H9 (cell line): Measurements from ENCODE around the gene NOS3. TPM values are rescaled to one million over a fixed set of nuclear protein-coding genes. Genes with fewer than 3 reads are reported as not detected.

ENCODE experiments used
- DNase-seq: peaks from one replicate; pipeline ENCODE4 v3.0.0-alpha.2; 2017
- H2AFZ ChIP-seq: one replicate; pipeline ENCODE4 v1.6.1; 2013; ENCODE audit warnings: mild to moderate bottlenecking, low read length, control low read depth, moderate library complexity
- H2AK5ac ChIP-seq: 2 replicates; pipeline ENCODE4 v1.6.1; 2013; ENCODE audit warnings: low read length, control low read depth, mixed read lengths; ENCODE audit not compliant: insufficient read length
- H2BK120ac ChIP-seq: one replicate; pipeline ENCODE4 v1.6.1; 2013; ENCODE audit warnings: low read depth, mild to moderate bottlenecking, low read length, control low read depth, inconsistent platforms; ENCODE audit not compliant: poor library complexity, severe bottlenecking
- H2BK12ac ChIP-seq: 2 replicates; pipeline ENCODE4 v1.6.1; 2013; ENCODE audit warnings: low read length, control low read depth, mixed read lengths, low read depth; ENCODE audit not compliant: insufficient read length
- H2BK15ac ChIP-seq: 2 replicates; pipeline ENCODE4 v1.6.1; 2013; ENCODE audit warnings: low read depth, low read length, control low read depth
- H2BK20ac ChIP-seq: one replicate; pipeline ENCODE4 v1.6.1; 2013; ENCODE audit warnings: low read depth, mild to moderate bottlenecking, low read length, control low read depth, inconsistent platforms; ENCODE audit not compliant: poor library complexity, severe bottlenecking
- H2BK5ac ChIP-seq: 2 replicates; pipeline ENCODE4 v1.6.1; 2013; ENCODE audit warnings: low read length, control low read depth, mixed read lengths; ENCODE audit not compliant: insufficient read length
- H3K14ac ChIP-seq: 2 replicates; pipeline ENCODE4 v1.6.1; 2013; ENCODE audit warnings: low read length, control low read depth; ENCODE audit not compliant: insufficient read depth
- H3K18ac ChIP-seq: 2 replicates; pipeline ENCODE4 v1.6.1; 2013; ENCODE audit warnings: low read depth, mild to moderate bottlenecking, mixed read lengths, low read length, control low read depth; ENCODE audit not compliant: insufficient read length
- H3K23ac ChIP-seq: 2 replicates; pipeline ENCODE4 v1.6.1; 2013; ENCODE audit warnings: low read length, control low read depth, mixed read lengths, low read depth; ENCODE audit not compliant: insufficient read length
- H3K23me2 ChIP-seq: 2 replicates; pipeline ENCODE4 v1.6.1; 2013; ENCODE audit warnings: low read depth, mild to moderate bottlenecking, mixed read lengths, low read length, control low read depth; ENCODE audit not compliant: insufficient read length, poor library complexity, severe bottlenecking
- H3K27ac ChIP-seq: 2 replicates; pipeline ENCODE4 v1.5.1; 2013; ENCODE audit warnings: low read length, control low read depth, mixed read lengths, low read depth; ENCODE audit not compliant: insufficient read length
- H3K27me3 ChIP-seq: 2 replicates; pipeline ENCODE4 v1.6.1; 2013; ENCODE audit warnings: low read length, control low read depth, inconsistent platforms; ENCODE audit not compliant: insufficient read depth
- H3K4ac ChIP-seq: 2 replicates; pipeline ENCODE4 v1.6.1; 2013; ENCODE audit warnings: low read depth, mild to moderate bottlenecking, control low read depth, inconsistent platforms, low read length, moderate library complexity
- H3K4me1 ChIP-seq: 2 replicates; pipeline ENCODE4 v1.6.1; 2013; ENCODE audit warnings: low read length, control low read depth, inconsistent platforms; ENCODE audit not compliant: insufficient read depth
- H3K4me2 ChIP-seq: 2 replicates; pipeline ENCODE4 v1.6.1; 2013; ENCODE audit warnings: low read length, control low read depth, mixed read lengths; ENCODE audit not compliant: insufficient read length, insufficient read depth
- H3K56ac ChIP-seq: 2 replicates; pipeline ENCODE4 v1.6.1; 2013; ENCODE audit warnings: low read depth, mild to moderate bottlenecking, mixed read lengths, low read length, control low read depth; ENCODE audit not compliant: insufficient read length
- H3K79me1 ChIP-seq: 2 replicates; pipeline ENCODE4 v1.6.1; 2013; ENCODE audit warnings: low read depth, mild to moderate bottlenecking, moderate library complexity, low read length, control low read depth, inconsistent platforms; ENCODE audit not compliant: insufficient read depth, poor library complexity, severe bottlenecking
- H3K79me2 ChIP-seq: 2 replicates; pipeline ENCODE4 v1.6.1; 2013; ENCODE audit warnings: low read length, control low read depth, inconsistent platforms; ENCODE audit not compliant: insufficient read depth
- H3K9ac ChIP-seq: 2 replicates; pipeline ENCODE4 v1.6.1; 2013; ENCODE audit warnings: low read length, control low read depth, mixed read lengths; ENCODE audit not compliant: insufficient read length; ENCODE audit errors: extremely low read depth
- H3K9me3 ChIP-seq: one replicate; pipeline ENCODE4 v1.6.1; 2013; ENCODE audit warnings: low read depth, low read length, inconsistent platforms; ENCODE audit not compliant: control insufficient read depth
- H3T11ph ChIP-seq: one replicate; pipeline ENCODE4 v1.6.1; 2013; ENCODE audit warnings: mild to moderate bottlenecking, low read length, control low read depth, inconsistent platforms
- H4K20me1 ChIP-seq: one replicate; pipeline ENCODE4 v1.6.1; 2013; ENCODE audit not compliant: control insufficient read depth, insufficient read length, insufficient read depth
- H4K5ac ChIP-seq: 2 replicates; pipeline ENCODE4 v1.6.1; 2013; ENCODE audit warnings: low read depth, mild to moderate bottlenecking, mixed read lengths, low read length, control low read depth; ENCODE audit not compliant: insufficient read length
- H4K8ac ChIP-seq: replicated peaks from 2 replicates; pipeline ENCODE4 v1.6.1; 2013; ENCODE audit warnings: low read length, control low read depth, mixed read lengths, low read depth; ENCODE audit not compliant: insufficient read length
- H4K91ac ChIP-seq: 2 replicates; pipeline ENCODE4 v1.6.1; 2013; ENCODE audit warnings: low read depth, mild to moderate bottlenecking, moderate library complexity, mixed read lengths, low read length, control low read depth; ENCODE audit not compliant: insufficient read length
- H3K27ac Mint-ChIP-seq, 3 experiments: 2 replicates in 2 of 3; 3 replicates in 1 of 3; pipeline ENCODE4 v1.8.0; 2020 to 2021; ENCODE audit warnings: mixed read lengths in 3 of 3, mild to moderate bottlenecking in 1 of 3, moderate library complexity in 1 of 3
- H3K27me3 Mint-ChIP-seq: 2 replicates; pipeline ENCODE4 v1.8.0; 2021; ENCODE audit warnings: low read depth, mild to moderate bottlenecking, moderate library complexity, mixed read lengths
- H3K36me3 Mint-ChIP-seq, 3 experiments: 2 replicates in 2 of 3; 3 replicates in 1 of 3; pipeline ENCODE4 v1.8.0; 2020 to 2021; ENCODE audit warnings: low read depth in 3 of 3, mixed read lengths in 3 of 3; ENCODE audit not compliant: insufficient read depth in 1 of 3
- H3K4me1 Mint-ChIP-seq, 2 experiments: 2 replicates each; pipeline ENCODE4 v1.8.0; 2020; ENCODE audit warnings: mixed read lengths in 2 of 2
- H3K4me3 Mint-ChIP-seq, 2 experiments: 2 replicates in 1 of 2; 3 replicates in 1 of 2; pipeline ENCODE4 v1.8.0; 2020 to 2021; ENCODE audit warnings: mild to moderate bottlenecking in 2 of 2, mixed read lengths in 2 of 2, moderate library complexity in 1 of 2
- H3K9me3 Mint-ChIP-seq, 2 experiments: 2 replicates in 1 of 2; 3 replicates in 1 of 2; pipeline ENCODE4 v1.8.0; 2020; ENCODE audit warnings: mild to moderate bottlenecking in 2 of 2, mixed read lengths in 2 of 2, moderate library complexity in 1 of 2
- CTCF ChIP-seq: fragments of 200-600 bp; sonication (generic); conservative IDR thresholded peaks from 3 replicates; pipeline ENCODE4 v1.8.0; 2021; ENCODE audit warnings: antibody characterized with exemption, mild to moderate bottlenecking
- WGBS: extraction: QIAGEN DNeasy Blood & Tissue Kit; methylation state at CpG from one replicate; pipeline ENCODE4 v1.1.7; 2013; ENCODE audit warnings: missing lambda C conversion rate, low lambda C conversion rate, mixed read lengths; ENCODE audit not compliant: insufficient read length; ENCODE audit errors: extremely low coverage; 5-methylcytosine and 5-hydroxymethylcytosine counted together
- total RNA-seq: library from RNA; stranded (reverse); gene quantifications from 2 replicates; pipeline ENCODE4 v1.2.1, GENCODE V29; 2021

NOS3 gene
- total RNA-seq, 1 experiment from 2014 or later: 4.5 TPM

- no CpG with 5 or more reads among the region's 11 CpGs for WGBS
- Histone ChIP-seq H2AK5ac (no peak overlapping the region), H4K20me1 (no peaks in the 10 kb centered on the region), H3K4me1 (no peaks in the 10 kb centered on the region), H3K18ac (no peak overlapping the region), H4K91ac (no peak overlapping the region), H2AFZ (no peak overlapping the region), H4K5ac (no peak overlapping the region), H3K23ac (no peak overlapping the region), H3K4me2 (no peak overlapping the region), H2BK20ac (no peak overlapping the region), H3K79me1 (no peaks in the 10 kb centered on the region), H3K14ac (no peak overlapping the region), H3K56ac (no peak overlapping the region), H2BK15ac (no peak overlapping the region), H2BK120ac (no peak overlapping the region), H3T11ph (no peak overlapping the region), H3K79me2 (no peaks in the 10 kb centered on the region), H4K8ac (no peak overlapping the region), H3K27me3 (peaks cover 3% of the 10 kb centered on the region; the same call in 1 of the 2 replicates), H2BK12ac (no peak overlapping the region), H3K9me3 (no peaks in the 10 kb centered on the region), H3K23me2 (no peaks in the 10 kb centered on the region), H3K4ac (no peak overlapping the region), H3K27ac (no peak overlapping the region), H3K9ac (no peak overlapping the region), H2BK5ac (no peak overlapping the region)
- no peaks in the 10 kb centered on the region for H3K4me1 Mint-ChIP-seq
- H3K27me3 Mint-ChIP-seq: peaks cover 33% of the 10 kb centered on the region
- no peaks in the 10 kb centered on the region; a peak in 1 of 5 replicates for H3K9me3 Mint-ChIP-seq
- no peak overlapping the region for H3K4me3 Mint-ChIP-seq
- H3K27ac Mint-ChIP-seq: no peak overlapping the region
- no peaks in the 10 kb centered on the region; a peak in 1 of 7 replicates for H3K36me3 Mint-ChIP-seq
- no peak for DNase-seq
- no peak for TF ChIP-seq CTCF
Measured at GRCh38 chr7:151045262-151045661, 54.4 kb downstream of the NOS3 start.
